ENCODE measurements around the gene SEMA7A.

Gene SEMA7A

DNA sequence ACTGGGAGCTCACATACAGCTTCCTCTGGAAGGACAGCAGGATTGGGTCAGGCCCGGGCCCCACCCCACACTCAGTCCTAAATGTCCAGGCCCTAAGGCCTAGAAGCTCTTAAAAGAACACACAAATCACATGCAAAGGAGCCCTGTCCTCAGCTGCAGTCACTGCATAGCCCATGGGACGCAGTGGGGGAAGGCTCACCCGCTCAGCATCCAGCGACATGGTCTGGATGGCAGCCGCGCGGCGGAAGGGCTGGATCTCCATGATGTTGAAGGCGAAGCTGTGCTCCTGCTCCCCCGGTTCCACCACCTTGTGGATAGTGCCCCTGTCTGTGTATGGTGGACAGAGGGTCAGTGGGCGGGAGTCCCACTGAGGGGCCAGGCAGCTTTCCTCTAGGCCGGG is 22.1 kb downstream of the SEMA7A start:
- TF ChIP-seq, protein P1, sequence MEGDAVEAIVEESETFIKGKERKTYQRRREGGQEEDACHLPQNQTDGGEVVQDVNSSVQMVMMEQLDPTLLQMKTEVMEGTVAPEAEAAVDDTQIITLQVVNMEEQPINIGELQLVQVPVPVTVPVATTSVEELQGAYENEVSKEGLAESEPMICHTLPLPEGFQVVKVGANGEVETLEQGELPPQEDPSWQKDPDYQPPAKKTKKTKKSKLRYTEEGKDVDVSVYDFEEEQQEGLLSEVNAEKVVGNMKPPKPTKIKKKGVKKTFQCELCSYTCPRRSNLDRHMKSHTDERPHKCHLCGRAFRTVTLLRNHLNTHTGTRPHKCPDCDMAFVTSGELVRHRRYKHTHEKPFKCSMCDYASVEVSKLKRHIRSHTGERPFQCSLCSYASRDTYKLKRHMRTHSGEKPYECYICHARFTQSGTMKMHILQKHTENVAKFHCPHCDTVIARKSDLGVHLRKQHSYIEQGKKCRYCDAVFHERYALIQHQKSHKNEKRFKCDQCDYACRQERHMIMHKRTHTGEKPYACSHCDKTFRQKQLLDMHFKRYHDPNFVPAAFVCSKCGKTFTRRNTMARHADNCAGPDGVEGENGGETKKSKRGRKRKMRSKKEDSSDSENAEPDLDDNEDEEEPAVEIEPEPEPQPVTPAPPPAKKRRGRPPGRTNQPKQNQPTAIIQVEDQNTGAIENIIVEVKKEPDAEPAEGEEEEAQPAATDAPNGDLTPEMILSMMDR (IDR thresholded peaks at IDR 0.05; ENCODE audit: unreplicated experiment in 3 of 3) = no peak
- Mint-ChIP-seq H3K9me3 (no peaks in the 10 kb centered on the region), H3K4me3 (no peak overlapping the region), H3K27me3 (ENCODE audit: low read depth) (peaks cover 3% of the 10 kb centered on the region), H3K36me3 (ENCODE audit: low read depth) (peaks cover 14% of the 10 kb centered on the region), H3K4me1 (peaks cover 34% of the 10 kb centered on the region), H3K27ac (peak overlapping the region in 1 of 3 experiments; percentile 33)

- no peak overlapping the region for H3K4me3 Mint-ChIP-seq
- H3K27ac Mint-ChIP-seq = no peak overlapping the region
- H3K36me3 Mint-ChIP-seq (ENCODE audit: low read depth) = peaks cover 9% of the 10 kb centered on the region
- H3K4me1 Mint-ChIP-seq = peaks cover 38% of the 10 kb centered on the region
- H3K9me3 Mint-ChIP-seq = no peaks in the 10 kb centered on the region
- TF ChIP-seq, protein P1 (IDR thresholded peaks at IDR 0.05; ENCODE audit: unreplicated experiment in 3 of 3) = no peak
- peaks cover 1% of the 10 kb centered on the region for H3K27me3 Mint-ChIP-seq (ENCODE audit: low read depth)
These were observed 23.3 kb downstream of the SEMA7A start for GRCh38 chr15:74410502-74410901.

- Mint-ChIP-seq H3K36me3 (ENCODE audit: low read depth) (peaks cover 3% of the 10 kb centered on the region), H3K4me3 (no peak overlapping the region), H3K4me1 (peaks cover 44% of the 10 kb centered on the region), H3K27me3 (ENCODE audit: low read depth) (peaks cover 4% of the 10 kb centered on the region), H3K9me3 (no peaks in the 10 kb centered on the region), H3K27ac (peak overlapping the region in 1 of 3 experiments; percentile 94)
- TF ChIP-seq, protein P1 (IDR thresholded peaks at IDR 0.05; ENCODE audit: unreplicated experiment in 3 of 3) = no peak
These were observed 24.5 kb downstream of the SEMA7A start for GRCh38 chr15:74409225-74409624.

DNA sequence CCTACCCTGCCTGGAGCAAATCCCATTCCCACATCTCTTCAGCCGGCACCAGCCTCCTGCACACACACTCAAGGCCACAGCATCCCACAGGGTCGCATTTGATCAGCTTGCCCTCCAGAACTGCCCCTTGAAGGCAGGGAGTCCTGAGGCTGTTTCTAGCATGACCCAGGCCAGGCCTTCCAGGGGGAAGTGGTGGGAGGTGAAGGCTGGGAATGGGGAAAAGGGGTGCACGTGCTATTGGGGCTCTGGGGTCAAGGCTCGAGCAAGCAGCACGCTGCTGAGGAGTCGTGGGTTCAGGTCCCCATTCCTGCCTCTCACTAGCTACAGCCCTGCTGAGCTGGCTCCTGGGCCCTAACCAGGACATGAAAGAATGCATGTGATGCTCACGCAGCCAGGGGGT is 24.9 kb downstream of the SEMA7A start:
- H3K9me3 Mint-ChIP-seq = no peaks in the 10 kb centered on the region
- no peaks in the 10 kb centered on the region for H3K36me3 Mint-ChIP-seq (ENCODE audit: low read depth)
- no peak overlapping the region for H3K4me3 Mint-ChIP-seq
- peaks cover 4% of the 10 kb centered on the region for H3K27me3 Mint-ChIP-seq (ENCODE audit: low read depth)
- H3K27ac Mint-ChIP-seq = peak overlapping the region; percentile 79 to 94 (median 91)
- TF ChIP-seq, protein P1 (IDR thresholded peaks at IDR 0.05; ENCODE audit: unreplicated experiment in 3 of 3) = no peak
- H3K4me1 Mint-ChIP-seq = peaks cover 49% of the 10 kb centered on the region

- Mint-ChIP-seq H3K27me3 (ENCODE audit: low read depth) (peaks cover 4% of the 10 kb centered on the region), H3K27ac (peak overlapping the region; percentile 79 to 94 (median 91)), H3K4me1 (peaks cover 53% of the 10 kb centered on the region), H3K36me3 (ENCODE audit: low read depth) (no peaks in the 10 kb centered on the region), H3K9me3 (no peaks in the 10 kb centered on the region), H3K4me3 (peak overlapping the region in 1 of 3 experiments; percentile 13)
- TF ChIP-seq, protein P1 (IDR thresholded peaks at IDR 0.05; ENCODE audit: unreplicated experiment in 3 of 3) = no peak
These were observed 25.4 kb downstream of the SEMA7A start for GRCh38 chr15:74408385-74408784.

GRCh38 chr15:74406992-74407705 is 26.6 kb downstream of the SEMA7A start:
- Mint-ChIP-seq H3K4me1 (peaks cover 55% of the 10 kb centered on the region), H3K4me3 (peak overlapping the region in 2 of 3 experiments; percentile 1 to 26), H3K27me3 (ENCODE audit: low read depth) (peaks cover 4% of the 10 kb centered on the region), H3K9me3 (no peaks in the 10 kb centered on the region), H3K36me3 (ENCODE audit: low read depth) (no peaks in the 10 kb centered on the region), H3K27ac (peak overlapping the region; percentile 79 to 94 (median 91))
- TF ChIP-seq, protein P1 (IDR thresholded peaks at IDR 0.05; ENCODE audit: unreplicated experiment in 3 of 3) = no peak

Data from nephron (organoid).